ELR (cell line): Measurements from ENCODE around the gene RAF1.
A peak's percentile ranks its signal among the peaks of the same experiment; 100 is the strongest.

Experiments
- DNase-seq: peaks from one replicate; pipeline ENCODE4 v3.0.0-alpha.2; 2015; ENCODE audit warnings: low read depth

RAF1 gene

DNA sequence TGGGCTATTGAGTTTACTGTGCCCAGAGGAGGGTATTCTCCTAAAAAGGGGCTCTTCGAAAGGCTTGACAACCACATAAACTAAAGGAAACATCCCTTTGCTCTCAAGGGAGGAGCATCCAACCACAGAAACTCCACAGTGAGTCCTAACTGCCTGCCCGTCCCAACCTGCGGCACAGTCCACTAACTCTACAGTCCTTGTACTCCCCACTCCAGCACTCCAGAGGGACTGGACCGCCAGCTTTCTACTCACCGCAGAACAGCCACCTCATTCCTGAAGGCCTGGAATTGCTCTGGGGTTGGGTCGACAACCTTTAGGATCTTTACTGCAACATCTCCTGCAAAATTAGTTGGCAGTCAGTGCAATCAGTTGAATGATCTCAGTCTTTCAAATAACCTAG, 72.5 kb downstream of the RAF1 start:
- no peak for DNase-seq

DNA sequence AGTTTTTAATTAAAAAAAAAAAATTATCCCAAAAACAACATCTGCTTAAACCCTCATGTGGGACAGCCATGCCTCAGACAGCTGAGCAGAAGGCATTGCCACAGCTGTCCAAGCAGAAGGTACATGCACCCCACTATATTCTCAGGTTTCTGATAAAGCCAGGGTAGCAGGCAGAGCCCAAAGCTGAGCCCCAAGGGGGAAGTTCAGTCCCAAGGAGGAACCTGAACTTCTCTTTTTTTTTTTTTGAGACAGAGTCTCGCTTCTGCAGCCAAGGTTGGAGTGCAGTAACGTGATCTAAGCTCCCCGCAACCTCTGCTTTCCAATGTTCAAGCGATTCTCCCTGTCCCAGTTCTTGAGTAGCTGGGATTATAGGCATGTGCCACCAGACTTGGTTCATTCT, 73.8 kb downstream of the RAF1 start:
- no peak for DNase-seq

DNA sequence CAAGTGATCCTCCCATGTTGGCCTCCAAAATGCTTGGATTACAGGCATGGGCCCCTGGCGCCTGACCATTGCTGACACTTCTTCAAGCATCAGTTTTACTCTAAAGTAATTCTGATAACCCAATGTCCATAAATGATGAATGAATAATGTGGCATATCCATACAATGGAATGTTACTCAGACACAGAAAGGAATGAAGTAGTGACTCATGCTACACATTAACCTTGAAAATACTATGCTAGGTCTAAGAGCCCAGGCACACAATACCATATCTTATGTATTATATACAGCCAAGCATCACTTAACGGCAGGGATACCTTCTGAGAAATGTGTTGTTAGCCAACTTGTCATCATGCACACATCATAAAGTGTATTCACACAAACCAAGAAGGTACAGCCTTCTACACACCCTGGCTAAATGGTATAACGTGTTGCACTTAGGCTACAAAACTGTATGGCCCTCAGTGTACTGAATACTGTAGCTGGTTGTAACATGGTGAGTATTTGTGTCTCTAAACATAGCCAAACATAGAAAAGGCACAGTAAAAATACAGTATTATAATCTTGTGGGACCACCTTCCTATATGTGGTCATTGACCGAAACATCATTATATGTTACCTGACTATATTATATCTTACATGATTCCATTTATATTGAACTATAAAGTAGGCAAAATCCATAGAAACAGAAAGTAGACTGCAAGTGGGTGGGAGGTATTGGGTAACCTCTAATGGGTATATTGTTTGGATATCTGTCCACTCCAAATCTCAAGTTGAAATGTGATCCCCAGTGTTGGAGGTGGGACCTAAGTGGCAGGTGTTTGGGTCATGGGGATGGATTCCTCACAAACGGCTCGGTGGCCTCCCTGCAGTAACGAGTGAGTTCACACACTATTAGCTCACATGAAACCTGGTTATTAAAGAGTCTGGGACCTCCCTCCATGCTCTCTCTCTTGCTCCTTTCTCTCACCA, 75.6 kb downstream of the RAF1 start:
- peak; percentile 81 for DNase-seq

- DNase-seq = no peak
Observed at GRCh38 chr3:12586403-12586802, 77.5 kb downstream of the RAF1 start.

GRCh38 chr3:12585970-12586369, 77.9 kb downstream of the RAF1 start:
- DNase-seq = no peak

- DNase-seq = no peak
Observed at GRCh38 chr3:12585181-12585580, 78.7 kb downstream of the RAF1 start.

GRCh38 chr3:12584083-12584482, 79.8 kb downstream of the RAF1 start:
- no peak for DNase-seq

- DNase-seq = no peak
Observed at GRCh38 chr3:12583280-12583679, 80.6 kb downstream of the RAF1 start.

GRCh38 chr3:12582730-12583129, 81.2 kb downstream of the RAF1 start:
- no peak for DNase-seq

- peak; percentile 78 for DNase-seq
Observed at GRCh38 chr3:12579905-12580304, 84.0 kb downstream of the RAF1 start.

- no peak for DNase-seq
Observed at GRCh38 chr3:12579456-12579855, 84.5 kb downstream of the RAF1 start.

DNA sequence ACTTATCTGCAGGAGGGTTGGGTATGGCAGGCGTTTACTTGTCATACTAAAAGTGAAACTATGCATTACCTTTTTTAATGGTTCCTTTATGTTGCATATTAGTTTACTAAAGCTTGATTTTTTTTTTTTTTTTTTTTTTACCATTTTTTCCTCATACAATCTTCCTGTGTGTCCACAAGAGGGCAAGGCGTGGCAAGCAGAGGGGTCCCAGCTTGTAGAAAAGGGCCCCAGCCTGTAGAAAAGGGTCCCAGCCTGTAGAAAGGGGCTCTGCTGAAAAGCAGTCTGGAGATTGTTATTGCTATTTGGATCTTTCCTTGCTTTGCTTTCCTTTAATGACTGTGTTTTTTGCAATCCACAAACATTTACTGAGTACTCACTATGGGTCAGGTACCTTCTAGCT, 85.2 kb downstream of the RAF1 start:
- DNase-seq = peak; percentile 24

DNA sequence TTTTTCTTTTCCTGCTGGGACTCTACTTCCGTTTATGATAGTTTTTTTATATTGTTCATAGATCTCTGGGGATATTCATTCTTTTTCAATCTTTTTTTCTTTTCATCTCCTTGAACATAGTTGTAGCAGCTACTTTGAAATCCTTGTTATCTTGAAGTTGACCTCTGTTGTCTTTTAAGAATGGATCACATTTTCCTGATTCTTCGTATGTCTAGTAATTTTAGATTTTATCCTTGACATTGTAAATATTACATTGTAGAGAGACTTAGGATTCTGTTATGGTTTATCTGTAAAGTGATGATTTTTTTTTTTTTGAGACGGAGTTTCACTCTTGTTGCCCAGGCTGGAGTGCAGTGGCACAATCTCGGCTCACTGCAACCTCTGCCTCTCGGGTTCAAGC, 86.5 kb downstream of the RAF1 start:
- DNase-seq = no peak

DNA sequence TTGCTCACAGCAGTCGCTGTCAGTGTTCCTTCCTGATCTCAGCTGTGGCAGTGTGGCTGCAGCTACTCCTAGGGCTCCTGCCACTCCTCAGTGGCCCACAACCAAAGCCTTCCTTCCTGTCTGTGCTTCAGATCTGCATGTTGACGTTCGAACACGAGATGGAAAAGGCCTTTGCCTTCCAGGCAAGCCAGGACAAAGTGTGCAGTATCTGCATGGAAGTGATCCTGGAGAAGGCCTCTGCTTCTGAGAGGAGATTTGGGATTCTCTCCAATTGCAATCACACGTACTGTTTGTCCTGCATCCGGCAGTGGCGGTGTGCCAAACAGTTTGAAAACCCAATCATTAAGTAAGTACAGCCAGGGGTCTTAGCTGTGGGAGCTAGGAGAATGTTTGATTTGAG, 89.3 kb downstream of the RAF1 start:
- DNase-seq = no peak

GRCh38 chr3:12574131-12574530, 89.8 kb downstream of the RAF1 start:
- DNase-seq = peak; percentile 48

DNA sequence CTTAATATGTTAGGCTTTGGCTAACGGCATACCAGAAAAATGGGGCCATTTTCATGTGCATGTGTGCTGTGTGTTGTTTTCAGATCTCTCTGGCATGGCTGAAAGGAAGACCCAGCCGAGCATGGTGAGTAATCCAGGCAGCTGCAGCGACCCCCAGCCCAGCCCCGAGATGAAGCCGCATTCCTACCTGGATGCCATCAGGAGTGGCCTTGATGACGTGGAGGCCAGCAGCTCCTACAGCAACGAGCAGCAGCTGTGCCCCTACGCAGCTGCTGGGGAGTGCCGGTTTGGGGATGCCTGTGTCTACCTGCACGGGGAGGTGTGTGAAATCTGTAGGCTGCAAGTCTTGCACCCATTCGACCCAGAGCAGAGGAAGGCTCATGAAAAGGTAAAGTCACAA, 91.9 kb downstream of the RAF1 start:
- DNase-seq = no peak

DNA sequence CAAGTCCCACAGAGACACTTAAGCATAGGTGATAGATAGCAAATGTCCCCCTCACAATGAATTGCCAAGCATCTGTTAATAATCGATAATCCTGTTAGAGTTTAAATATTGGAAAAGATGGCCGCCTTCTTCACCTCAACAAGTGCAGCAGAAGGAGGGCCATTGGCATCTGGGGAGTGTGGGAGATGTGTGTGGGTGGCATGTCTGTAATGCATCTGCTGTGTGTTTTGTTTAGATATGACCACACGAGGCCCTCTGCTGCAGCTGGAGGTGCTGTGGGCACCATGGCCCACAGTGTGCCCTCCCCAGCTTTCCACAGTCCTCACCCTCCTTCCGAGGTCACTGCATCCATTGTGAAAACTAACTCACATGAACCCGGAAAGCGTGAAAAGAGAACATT, 94.1 kb downstream of the RAF1 start:
- DNase-seq = no peak

DNA sequence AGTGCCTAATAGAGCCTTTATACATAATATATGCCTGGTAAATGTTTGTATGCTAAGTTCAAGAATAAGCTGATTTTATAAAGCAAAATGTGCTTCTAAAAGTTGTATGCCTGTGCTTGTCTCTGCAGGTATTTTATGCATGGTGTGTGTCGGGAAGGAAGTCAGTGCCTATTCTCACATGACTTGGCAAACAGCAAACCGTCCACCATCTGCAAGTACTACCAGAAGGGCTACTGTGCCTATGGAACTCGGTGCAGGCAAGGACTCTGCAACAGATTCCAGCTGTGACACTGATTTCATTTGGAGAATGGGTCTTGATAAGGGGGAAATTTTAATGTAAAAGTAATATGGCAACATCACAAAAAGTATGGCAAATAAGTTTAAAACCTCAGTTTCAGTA, 95.2 kb downstream of the RAF1 start:
- no peak for DNase-seq

DNA sequence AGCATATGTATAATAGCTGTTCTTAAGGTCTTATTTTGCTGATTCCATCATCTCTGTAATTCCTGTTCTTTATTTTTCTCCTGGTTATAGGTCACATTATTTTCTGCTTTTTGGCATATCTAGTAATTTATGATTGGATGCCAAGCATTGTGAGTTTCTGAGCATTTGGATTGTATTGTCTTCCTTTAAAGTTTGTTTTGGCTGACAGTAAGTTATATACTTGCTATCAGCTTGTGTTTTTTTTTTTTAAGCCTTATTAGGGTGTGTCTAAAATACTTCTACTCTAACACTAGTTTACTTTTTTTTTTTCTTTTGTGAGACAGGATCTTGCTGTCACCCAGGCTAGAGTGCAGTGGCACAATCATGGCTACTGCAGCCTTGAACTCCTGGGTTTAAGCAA, 96.9 kb downstream of the RAF1 start:
- DNase-seq = no peak

- no peak for DNase-seq
Observed at GRCh38 chr3:12562451-12562850, 101.5 kb downstream of the RAF1 start.

DNA sequence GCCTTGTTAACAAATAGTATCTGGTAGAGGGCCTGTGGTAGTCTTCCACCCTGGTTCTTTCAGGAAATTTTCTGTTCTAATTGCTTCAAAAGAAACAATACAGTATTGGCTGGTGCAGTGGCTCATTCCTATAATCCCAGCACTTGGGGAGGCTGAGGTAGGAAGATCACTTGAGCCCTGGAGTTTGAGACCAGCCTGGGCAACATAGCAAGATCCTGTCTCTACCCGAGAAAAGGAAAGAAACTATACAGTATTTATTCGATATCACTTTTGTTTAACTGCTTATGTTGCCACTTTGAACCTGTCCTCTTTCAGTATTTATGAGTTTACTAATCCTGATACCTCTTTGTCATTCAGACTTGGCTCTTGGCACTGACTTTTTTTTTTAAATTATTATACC, 102.5 kb downstream of the RAF1 start:
- no peak for DNase-seq

GRCh38 chr3:12560505-12561190, 103.3 kb downstream of the RAF1 start:
- DNase-seq = no peak

GRCh38 chr3:12559520-12559919, 104.4 kb downstream of the RAF1 start:
- DNase-seq = no peak
